T-helper 1 cell treated with Interleukin-12 subunit alpha and Interleukin-12 subunit beta and Interleukin-4 antibody, amounts not matched to agents 30 μg/mL and 1 μg/mL, for 36 hours (primary cell): ENCODE measurements around the gene CHST11.

Source experiments
- H3K27ac Mint-ChIP-seq: one replicate; pipeline ENCODE4 v1.8.0; 2021; ENCODE audit warnings: mild to moderate bottlenecking, mixed read lengths
- H3K27me3 Mint-ChIP-seq: one replicate; pipeline ENCODE4 v1.8.0; 2021; ENCODE audit warnings: low read depth, mixed read lengths
- H3K36me3 Mint-ChIP-seq: one replicate; pipeline ENCODE4 v1.8.0; 2021; ENCODE audit warnings: low read depth, mixed read lengths
- H3K4me1 Mint-ChIP-seq: one replicate; pipeline ENCODE4 v1.8.0; 2021; ENCODE audit warnings: low read depth, mixed read lengths
- H3K4me3 Mint-ChIP-seq: one replicate; pipeline ENCODE4 v1.8.0; 2021; ENCODE audit warnings: mild to moderate bottlenecking, moderate library complexity, mixed read lengths
- H3K9me3 Mint-ChIP-seq: one replicate; pipeline ENCODE4 v1.8.0; 2021; ENCODE audit warnings: mixed read lengths

CHST11 gene

DNA sequence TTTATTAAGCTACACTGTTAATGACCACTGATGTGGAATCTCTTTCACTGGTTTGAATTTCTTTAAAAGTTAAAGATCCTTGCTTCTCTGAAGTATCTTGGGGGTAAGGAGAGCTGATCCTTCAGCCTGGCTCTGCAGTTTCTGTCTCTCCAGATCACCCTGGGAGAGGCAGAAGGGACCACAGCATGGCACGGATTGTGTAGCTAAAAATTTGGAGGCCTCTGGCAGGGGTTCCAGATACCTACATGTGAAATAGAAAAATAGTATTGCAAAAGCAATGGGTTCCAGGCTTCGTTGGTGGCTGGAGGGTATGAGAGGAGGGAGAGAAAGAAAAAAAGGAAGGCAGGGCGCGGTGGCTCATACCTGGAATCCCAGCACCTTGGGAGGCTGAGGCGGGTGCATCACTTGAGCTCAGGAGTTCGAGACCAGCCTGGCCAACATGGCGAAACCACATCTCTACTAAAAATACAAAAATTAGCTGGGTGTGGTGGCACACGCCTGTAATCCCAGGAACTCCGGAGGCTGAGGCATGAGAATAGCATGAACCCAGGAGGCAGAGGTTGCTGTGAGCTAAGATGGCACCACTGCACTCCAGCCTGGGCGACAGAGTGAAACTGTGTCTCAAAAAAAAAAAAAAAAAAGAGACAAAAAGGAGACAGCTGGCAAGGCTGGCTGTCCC, 3.4 kb downstream of the CHST11 start:
- Mint-ChIP-seq H3K4me1 (peaks cover 55% of the 10 kb centered on the region), H3K4me3 (peak overlapping the region; percentile 81), H3K27me3 (no peaks in the 10 kb centered on the region), H3K9me3 (no peaks in the 10 kb centered on the region), H3K36me3 (peaks cover 31% of the 10 kb centered on the region), H3K27ac (peak overlapping the region; percentile 87)

- peak overlapping the region; percentile 69 for H3K27ac Mint-ChIP-seq
- H3K27me3 Mint-ChIP-seq = no peaks in the 10 kb centered on the region
- H3K4me3 Mint-ChIP-seq = peak overlapping the region; percentile 81
- no peaks in the 10 kb centered on the region for H3K9me3 Mint-ChIP-seq
- peaks cover 52% of the 10 kb centered on the region for H3K4me1 Mint-ChIP-seq
- H3K36me3 Mint-ChIP-seq = peaks cover 35% of the 10 kb centered on the region
These were observed 4.4 kb downstream of the CHST11 start for GRCh38 chr12:104460973-104461698.

- Mint-ChIP-seq H3K27me3 (no peaks in the 10 kb centered on the region), H3K4me1 (peaks cover 61% of the 10 kb centered on the region), H3K9me3 (no peaks in the 10 kb centered on the region), H3K4me3 (peak overlapping the region; percentile 82), H3K27ac (peak overlapping the region; percentile 94), H3K36me3 (peaks cover 41% of the 10 kb centered on the region)
These were observed 5.6 kb downstream of the CHST11 start for GRCh38 chr12:104462325-104462724.

- Mint-ChIP-seq H3K4me1 (peaks cover 67% of the 10 kb centered on the region), H3K27ac (peak overlapping the region; percentile 94), H3K36me3 (peaks cover 42% of the 10 kb centered on the region), H3K4me3 (peak overlapping the region; percentile 82), H3K9me3 (peaks cover 3% of the 10 kb centered on the region), H3K27me3 (no peaks in the 10 kb centered on the region)
These were observed 6.2 kb downstream of the CHST11 start for GRCh38 chr12:104462931-104463339.

DNA sequence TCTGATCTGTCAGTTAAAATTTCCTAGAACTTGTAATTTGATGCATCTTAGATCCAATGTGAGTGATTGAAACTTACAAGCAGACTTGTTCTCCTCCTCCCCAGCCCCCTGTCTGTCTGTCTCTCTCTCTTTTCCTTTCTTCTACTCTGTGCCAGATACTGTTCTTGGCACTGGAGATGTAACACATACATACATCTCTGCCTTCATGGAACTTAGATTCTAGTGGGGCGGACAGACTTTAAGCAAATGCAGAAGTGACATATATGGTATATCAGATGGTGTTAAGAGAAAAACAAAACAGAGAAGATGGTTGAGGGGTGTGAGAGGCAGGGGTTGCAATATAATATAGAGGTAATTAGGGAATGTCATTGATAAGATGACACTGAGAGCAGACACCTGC, 6.6 kb downstream of the CHST11 start:
- H3K27ac Mint-ChIP-seq = peak overlapping the region; percentile 94
- H3K4me1 Mint-ChIP-seq = peaks cover 69% of the 10 kb centered on the region
- no peaks in the 10 kb centered on the region for H3K27me3 Mint-ChIP-seq
- H3K9me3 Mint-ChIP-seq = peaks cover 4% of the 10 kb centered on the region
- H3K36me3 Mint-ChIP-seq = peaks cover 44% of the 10 kb centered on the region
- peak overlapping the region; percentile 82 for H3K4me3 Mint-ChIP-seq

GRCh38 chr12:104464899-104465298, 8.2 kb downstream of the CHST11 start:
- H3K9me3 Mint-ChIP-seq = peaks cover 8% of the 10 kb centered on the region
- H3K27ac Mint-ChIP-seq = peak overlapping the region; percentile 52
- H3K4me3 Mint-ChIP-seq = peak overlapping the region; percentile 49
- peaks cover 74% of the 10 kb centered on the region for H3K4me1 Mint-ChIP-seq
- no peaks in the 10 kb centered on the region for H3K27me3 Mint-ChIP-seq
- peaks cover 50% of the 10 kb centered on the region for H3K36me3 Mint-ChIP-seq

GRCh38 chr12:104466709-104467345, 10.1 kb downstream of the CHST11 start:
- no peaks in the 10 kb centered on the region for H3K27me3 Mint-ChIP-seq
- H3K9me3 Mint-ChIP-seq = peaks cover 17% of the 10 kb centered on the region
- peaks cover 71% of the 10 kb centered on the region for H3K4me1 Mint-ChIP-seq
- peak overlapping the region; percentile 41 for H3K4me3 Mint-ChIP-seq
- peak overlapping the region; percentile 60 for H3K27ac Mint-ChIP-seq
- peaks cover 63% of the 10 kb centered on the region for H3K36me3 Mint-ChIP-seq

- no peaks in the 10 kb centered on the region for H3K27me3 Mint-ChIP-seq
- peaks cover 64% of the 10 kb centered on the region for H3K36me3 Mint-ChIP-seq
- H3K9me3 Mint-ChIP-seq = peaks cover 17% of the 10 kb centered on the region
- H3K4me1 Mint-ChIP-seq = peaks cover 72% of the 10 kb centered on the region
- H3K4me3 Mint-ChIP-seq = peak overlapping the region; percentile 41
- H3K27ac Mint-ChIP-seq = peak overlapping the region; percentile 1
These were observed 10.6 kb downstream of the CHST11 start for GRCh38 chr12:104467346-104467837.

GRCh38 chr12:104468371-104468770, 11.6 kb downstream of the CHST11 start:
- Mint-ChIP-seq H3K9me3 (peaks cover 17% of the 10 kb centered on the region), H3K4me3 (no peak overlapping the region), H3K27me3 (no peaks in the 10 kb centered on the region), H3K27ac (no peak overlapping the region), H3K36me3 (peaks cover 63% of the 10 kb centered on the region), H3K4me1 (peaks cover 73% of the 10 kb centered on the region)

- Mint-ChIP-seq H3K4me1 (peaks cover 75% of the 10 kb centered on the region), H3K27ac (no peak overlapping the region), H3K4me3 (no peak overlapping the region), H3K27me3 (no peaks in the 10 kb centered on the region), H3K36me3 (peaks cover 58% of the 10 kb centered on the region), H3K9me3 (peaks cover 17% of the 10 kb centered on the region)
These were observed 12.3 kb downstream of the CHST11 start for GRCh38 chr12:104469066-104469465.

- H3K27ac Mint-ChIP-seq = no peak overlapping the region
- peaks cover 17% of the 10 kb centered on the region for H3K9me3 Mint-ChIP-seq
- no peaks in the 10 kb centered on the region for H3K27me3 Mint-ChIP-seq
- H3K4me3 Mint-ChIP-seq = no peak overlapping the region
- H3K36me3 Mint-ChIP-seq = peaks cover 56% of the 10 kb centered on the region
- peaks cover 78% of the 10 kb centered on the region for H3K4me1 Mint-ChIP-seq
These were observed 12.8 kb downstream of the CHST11 start for GRCh38 chr12:104469523-104469922.

- peaks cover 17% of the 10 kb centered on the region for H3K9me3 Mint-ChIP-seq
- peaks cover 75% of the 10 kb centered on the region for H3K4me1 Mint-ChIP-seq
- H3K36me3 Mint-ChIP-seq = peaks cover 51% of the 10 kb centered on the region
- H3K4me3 Mint-ChIP-seq = no peak overlapping the region
- H3K27me3 Mint-ChIP-seq = no peaks in the 10 kb centered on the region
- no peak overlapping the region for H3K27ac Mint-ChIP-seq
These were observed 13.8 kb downstream of the CHST11 start for GRCh38 chr12:104470521-104470920.

DNA sequence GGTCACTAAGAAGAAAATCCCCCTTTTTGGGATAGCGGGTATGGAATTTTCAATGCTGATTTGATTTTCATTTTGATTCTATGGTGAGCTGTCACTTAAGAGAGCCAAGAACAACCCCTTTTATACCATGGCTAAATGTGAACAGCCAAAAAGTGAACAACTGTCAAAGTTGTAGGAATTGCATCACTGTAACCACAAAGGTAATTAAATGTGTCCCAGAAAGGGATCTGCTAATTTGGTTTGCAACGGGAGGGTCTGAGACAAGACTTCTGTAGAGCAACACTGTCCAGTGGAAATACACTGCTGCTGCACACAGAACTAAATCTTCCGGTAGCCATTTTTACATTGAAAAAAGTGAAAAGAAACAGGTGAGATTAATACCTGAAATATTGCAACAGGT, 14.6 kb downstream of the CHST11 start:
- Mint-ChIP-seq H3K9me3 (peaks cover 17% of the 10 kb centered on the region), H3K27ac (no peak overlapping the region)

DNA sequence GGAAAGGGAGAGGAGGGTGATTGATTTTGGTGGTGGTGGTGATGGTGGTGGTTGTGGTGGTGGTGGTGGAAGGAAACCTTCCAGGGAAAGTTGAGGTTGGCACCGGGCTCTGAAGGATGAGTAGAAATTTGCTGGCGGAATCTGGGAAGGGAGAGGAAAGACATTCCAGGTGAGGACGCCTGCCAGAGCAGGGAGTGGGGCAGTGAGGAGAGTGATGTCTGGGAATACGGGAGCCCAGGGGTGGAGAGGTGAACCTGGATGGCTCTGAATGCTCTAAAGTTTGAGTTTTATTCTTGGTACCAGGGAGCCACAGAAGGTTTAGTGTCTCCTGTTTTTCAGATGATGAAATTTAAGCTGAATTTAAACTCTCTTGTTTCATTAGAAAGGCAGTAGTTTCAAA, 16.0 kb downstream of the CHST11 start:
- Mint-ChIP-seq H3K36me3 (peaks cover 41% of the 10 kb centered on the region), H3K27ac (peak overlapping the region; percentile 71), H3K27me3 (no peaks in the 10 kb centered on the region), H3K4me1 (peaks cover 72% of the 10 kb centered on the region), H3K9me3 (peaks cover 16% of the 10 kb centered on the region), H3K4me3 (peak overlapping the region; percentile 57)

More for the DNA sequence above, 14.6 kb downstream of the CHST11 start:
- peaks cover 71% of the 10 kb centered on the region for H3K4me1 Mint-ChIP-seq
- H3K27me3 Mint-ChIP-seq = no peaks in the 10 kb centered on the region
- no peak overlapping the region for H3K4me3 Mint-ChIP-seq
- H3K36me3 Mint-ChIP-seq = peaks cover 47% of the 10 kb centered on the region
